ENCODE measurements around the gene ATXN10.

The ATXN10 gene

GRCh38 chr22:45670981-45671782, 452 bp upstream of the ATXN10 start:
- no peak for TF ChIP-seq CTCF (IDR thresholded peaks at IDR 0.05; ENCODE audit: poor library complexity, severe bottlenecking)
- Histone ChIP-seq H3K9me3 (ENCODE audit: severe bottlenecking) (no peaks in the 10 kb centered on the region), H3K27ac (ENCODE audit: poor library complexity, severe bottlenecking) (peak overlapping the region; percentile 77), H3K36me3 (ENCODE audit: low read depth) (peaks cover 9% of the 10 kb centered on the region; the same call in 1 of the 2 replicates), H3K4me3 (ENCODE audit: severe bottlenecking) (peak overlapping the region; percentile 96), H3K4me1 (ENCODE audit: insufficient read depth, poor library complexity, severe bottlenecking) (peaks cover 7% of the 10 kb centered on the region), H3K27me3 (ENCODE audit: insufficient read depth, poor library complexity, severe bottlenecking) (no peaks in the 10 kb centered on the region)
- DNase-seq (ENCODE audit: low spot score) (no peak), ATAC-seq (ENCODE audit: low read depth) (no peak)

- Histone ChIP-seq H3K27ac (ENCODE audit: poor library complexity, severe bottlenecking) (peak overlapping the region; percentile 77), H3K4me1 (ENCODE audit: insufficient read depth, poor library complexity, severe bottlenecking) (peaks cover 11% of the 10 kb centered on the region), H3K4me3 (ENCODE audit: severe bottlenecking) (peak overlapping the region; percentile 96), H3K27me3 (ENCODE audit: insufficient read depth, poor library complexity, severe bottlenecking) (no peaks in the 10 kb centered on the region), H3K36me3 (ENCODE audit: low read depth) (peaks cover 14% of the 10 kb centered on the region; the same call in 1 of the 2 replicates), H3K9me3 (ENCODE audit: severe bottlenecking) (no peaks in the 10 kb centered on the region)
- no peak for DNase-seq (ENCODE audit: low spot score)
- ATAC-seq (ENCODE audit: low read depth) = peak; percentile 40
- no peak for TF ChIP-seq CTCF (IDR thresholded peaks at IDR 0.05; ENCODE audit: poor library complexity, severe bottlenecking)
Observed at GRCh38 chr22:45672564-45673481, 1.2 kb downstream of the ATXN10 start.

- peaks cover 14% of the 10 kb centered on the region; the same call in 1 of the 2 replicates for H3K36me3 ChIP-seq (ENCODE audit: low read depth)
- no peak for DNase-seq (ENCODE audit: low spot score)
- ATAC-seq (ENCODE audit: low read depth) = no peak
- no peaks in the 10 kb centered on the region for H3K9me3 ChIP-seq (ENCODE audit: severe bottlenecking)
- H3K27ac ChIP-seq (ENCODE audit: poor library complexity, severe bottlenecking) = peak overlapping the region; percentile 77
- H3K4me1 ChIP-seq (ENCODE audit: insufficient read depth, poor library complexity, severe bottlenecking) = peaks cover 19% of the 10 kb centered on the region
- H3K27me3 ChIP-seq (ENCODE audit: insufficient read depth, poor library complexity, severe bottlenecking) = no peaks in the 10 kb centered on the region
- no peak overlapping the region for H3K4me3 ChIP-seq (ENCODE audit: severe bottlenecking)
- no peak for TF ChIP-seq CTCF (IDR thresholded peaks at IDR 0.05; ENCODE audit: poor library complexity, severe bottlenecking)
Observed at GRCh38 chr22:45673482-45674175, 2.0 kb downstream of the ATXN10 start.

- no peak for TF ChIP-seq CTCF (IDR thresholded peaks at IDR 0.05; ENCODE audit: poor library complexity, severe bottlenecking)
- Histone ChIP-seq H3K4me1 (ENCODE audit: insufficient read depth, poor library complexity, severe bottlenecking) (peaks cover 43% of the 10 kb centered on the region), H3K4me3 (ENCODE audit: severe bottlenecking) (no peak overlapping the region), H3K27ac (ENCODE audit: poor library complexity, severe bottlenecking) (no peak overlapping the region), H3K36me3 (ENCODE audit: low read depth) (peaks cover 14% of the 10 kb centered on the region), H3K27me3 (ENCODE audit: insufficient read depth, poor library complexity, severe bottlenecking) (no peaks in the 10 kb centered on the region), H3K9me3 (ENCODE audit: severe bottlenecking) (no peaks in the 10 kb centered on the region)
- ATAC-seq (ENCODE audit: low read depth) = no peak
- no peak for DNase-seq (ENCODE audit: low spot score)
Observed at GRCh38 chr22:45676024-45676423, 4.4 kb downstream of the ATXN10 start.

Data from RWPE2 (cell line).